GM19023 (cell line): ENCODE results near the gene SMG6.
"Not testable (repeated sequence)": the region's sequence is repeated elsewhere in the genome, so short reads cannot be mapped to it uniquely, and the experiment has no call there.

Experiments
- ATAC-seq: cut with Tn5 transposase; IDR thresholded peaks from one replicate; pipeline ENCODE4 v1.9.1; 2021; ENCODE audit warnings: mild to moderate bottlenecking, moderate library complexity; ENCODE audit not compliant: unreplicated experiment

The SMG6 gene

GRCh38 chr17:2015314-2015713 is 288.3 kb downstream of the SMG6 start:
- no peak for ATAC-seq

- no peak for ATAC-seq
Observed at GRCh38 chr17:2013994-2014317, 289.6 kb downstream of the SMG6 start.

- not testable (repeated sequence) for ATAC-seq
Observed at GRCh38 chr17:2013220-2013993, 290.2 kb downstream of the SMG6 start.

- ATAC-seq, result no peak
Observed at GRCh38 chr17:2012499-2012898, 291.1 kb downstream of the SMG6 start.

GRCh38 chr17:2011411-2012371 is 291.9 kb downstream of the SMG6 start:
- no peak for ATAC-seq
